ENCODE measurements around the gene SETD2.

Gene SETD2

DNA sequence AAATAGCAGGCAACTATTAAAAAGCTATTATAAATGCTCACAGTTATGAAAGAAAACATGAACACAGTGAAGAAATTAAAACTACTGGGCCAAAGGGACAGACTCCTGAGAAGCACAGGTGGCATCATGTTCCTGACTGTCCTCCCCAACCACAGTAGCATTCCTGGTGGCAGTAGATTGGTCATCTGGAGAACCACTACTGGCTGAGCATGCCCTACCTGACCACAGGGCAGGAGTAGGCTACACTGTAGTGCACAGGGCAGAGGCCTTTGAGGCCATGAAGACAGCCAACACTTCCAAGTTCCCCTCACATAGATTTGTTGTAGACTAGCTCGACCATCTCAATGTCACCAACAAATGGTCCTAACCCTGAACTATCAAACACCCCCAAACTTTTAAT is 135.2 kb downstream of the SETD2 start:
- TF ChIP-seq GATA3 (IDR thresholded peaks at IDR 0.05; ENCODE audit: low read depth, low read length), result no peak
- no peak for TF ChIP-seq GATA2 (IDR thresholded peaks at IDR 0.05; ENCODE audit: low read depth, low read length)

DNA sequence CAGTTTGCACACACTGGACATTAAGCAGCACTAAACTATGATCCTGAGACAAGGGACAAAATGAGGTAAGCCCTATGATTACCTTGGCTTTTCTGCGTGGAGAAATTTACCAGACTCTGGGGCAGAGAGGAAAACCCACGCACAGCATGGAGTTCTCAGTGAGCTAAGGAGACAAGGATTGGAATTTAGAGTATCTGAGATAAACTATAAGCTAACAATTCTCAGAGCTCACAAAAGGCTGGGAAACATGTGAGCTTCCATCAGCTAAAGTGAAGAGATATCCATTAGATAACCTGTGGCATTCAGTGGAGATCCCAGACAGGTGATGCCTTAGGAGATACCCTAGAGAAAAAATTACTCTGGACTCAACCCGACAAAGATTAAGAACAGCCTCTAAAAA is 135.8 kb downstream of the SETD2 start:
- TF ChIP-seq GATA3 (IDR thresholded peaks at IDR 0.05; ENCODE audit: low read depth, low read length), result no peak
- no peak for TF ChIP-seq GATA2 (IDR thresholded peaks at IDR 0.05; ENCODE audit: low read depth, low read length)

DNA sequence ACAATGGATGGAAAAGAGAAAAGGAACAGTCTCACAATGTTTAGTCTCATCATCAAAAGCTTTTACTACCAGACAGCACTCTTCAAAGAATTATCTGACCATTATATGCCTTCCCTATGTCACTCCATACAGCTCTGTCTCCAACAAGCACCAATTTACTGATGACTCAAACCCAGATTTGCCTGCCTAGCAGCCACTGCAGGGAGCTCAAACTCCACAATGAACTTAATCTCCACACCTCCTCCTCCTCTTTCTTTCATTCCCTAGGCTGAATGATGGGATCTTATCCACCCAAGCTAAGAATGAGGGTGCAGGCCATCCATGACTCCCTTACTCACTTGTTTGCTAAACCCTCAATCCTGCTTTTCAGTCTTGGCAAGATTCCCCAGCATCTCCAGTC is 139.0 kb downstream of the SETD2 start:
- no peak for TF ChIP-seq GATA3 (IDR thresholded peaks at IDR 0.05; ENCODE audit: low read depth, low read length)
- TF ChIP-seq GATA2 (IDR thresholded peaks at IDR 0.05; ENCODE audit: low read depth, low read length), result no peak

DNA sequence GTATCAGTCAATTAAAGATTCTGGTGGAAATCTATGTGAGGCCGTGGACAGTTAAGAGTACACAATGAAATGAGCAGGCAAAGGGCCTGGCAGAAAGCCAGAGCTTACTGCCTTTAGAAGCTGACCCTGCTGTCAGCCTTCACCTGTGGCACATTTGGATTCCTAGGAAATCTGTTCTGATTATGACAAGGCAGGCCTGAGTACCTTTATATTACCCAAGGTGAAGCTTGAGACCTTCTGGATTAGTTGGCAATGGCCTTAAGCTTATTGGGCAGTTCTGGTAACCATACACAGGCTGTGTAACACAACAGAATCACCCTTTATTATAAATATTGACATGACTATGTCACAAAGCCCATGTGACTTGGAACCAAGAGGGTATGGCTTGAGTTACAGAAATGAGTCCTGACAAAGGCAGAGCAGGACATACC is 141.3 kb downstream of the SETD2 start:
- TF ChIP-seq GATA2 (IDR thresholded peaks at IDR 0.05; ENCODE audit: low read depth, low read length) (no peak), GATA3 (IDR thresholded peaks at IDR 0.05; ENCODE audit: low read depth, low read length) (no peak)

DNA sequence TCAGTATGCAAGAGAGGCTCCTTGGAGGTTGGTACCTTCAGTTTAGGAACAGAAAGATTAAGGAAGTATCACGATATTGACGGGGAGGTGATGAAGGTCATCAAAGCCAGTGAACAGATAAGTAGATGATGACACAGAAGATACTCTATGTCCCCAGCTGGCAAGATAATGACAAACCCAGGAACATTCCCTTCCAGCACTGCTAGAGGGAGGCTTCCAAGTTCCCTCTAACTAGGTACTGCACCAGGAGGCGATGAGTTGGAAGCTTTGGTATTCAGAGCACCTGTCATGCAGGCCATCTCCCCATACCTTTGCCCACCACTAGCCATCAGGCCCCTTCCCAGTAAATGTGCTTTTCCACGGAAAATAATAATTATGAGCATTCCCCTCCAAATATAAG is 143.6 kb downstream of the SETD2 start:
- TF ChIP-seq GATA3 (IDR thresholded peaks at IDR 0.05; ENCODE audit: low read depth, low read length), result no peak
- TF ChIP-seq GATA2 (IDR thresholded peaks at IDR 0.05; ENCODE audit: low read depth, low read length), result no peak

GRCh38 chr3:47019201-47019600 is 144.7 kb downstream of the SETD2 start:
- TF ChIP-seq GATA2 (IDR thresholded peaks at IDR 0.05; ENCODE audit: low read depth, low read length), result no peak
- no peak for TF ChIP-seq GATA3 (IDR thresholded peaks at IDR 0.05; ENCODE audit: low read depth, low read length)

GRCh38 chr3:47018269-47018611 is 145.7 kb downstream of the SETD2 start:
- no peak for TF ChIP-seq GATA2 (IDR thresholded peaks at IDR 0.05; ENCODE audit: low read depth, low read length)
- no peak for TF ChIP-seq GATA3 (IDR thresholded peaks at IDR 0.05; ENCODE audit: low read depth, low read length)

DNA sequence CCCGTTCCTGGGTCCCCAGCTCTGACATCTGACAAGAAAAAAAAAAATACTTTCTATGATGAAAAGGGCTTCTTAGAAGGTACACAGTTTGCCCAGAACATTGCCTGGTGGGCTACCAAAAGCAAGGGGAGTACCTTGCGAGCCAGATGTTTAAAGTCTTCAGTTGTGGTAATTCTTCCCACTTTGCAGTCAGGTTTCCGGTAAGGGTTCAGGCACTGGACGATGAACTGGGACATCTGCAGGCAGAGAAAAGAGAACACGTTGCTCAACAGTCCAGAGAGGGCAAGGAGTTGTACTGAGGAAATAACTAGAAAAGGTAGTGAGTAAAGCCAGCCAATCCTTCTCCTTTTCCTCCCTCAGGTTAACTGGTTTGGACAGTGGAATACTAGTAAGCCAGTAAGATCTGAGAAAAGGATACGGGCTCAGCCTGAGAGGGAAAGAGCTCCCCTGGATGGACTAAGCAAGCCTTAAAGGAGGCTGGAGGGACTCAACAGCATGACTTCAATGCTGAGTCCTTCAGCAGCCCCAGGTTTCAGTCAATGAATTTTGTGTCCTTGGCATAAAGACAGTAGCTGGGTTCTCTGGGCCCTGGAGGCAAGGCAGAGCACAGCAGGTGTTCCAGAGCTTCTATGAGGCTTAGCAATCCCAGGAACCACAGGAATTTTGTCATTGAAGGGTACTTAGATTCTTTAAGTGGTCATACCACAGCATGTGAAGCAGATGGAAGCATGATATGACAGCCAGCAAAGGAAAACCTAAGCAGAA is 146.2 kb downstream of the SETD2 start:
- TF ChIP-seq GATA3 (IDR thresholded peaks at IDR 0.05; ENCODE audit: low read depth, low read length) (no peak), GATA2 (IDR thresholded peaks at IDR 0.05; ENCODE audit: low read depth, low read length) (no peak)

DNA sequence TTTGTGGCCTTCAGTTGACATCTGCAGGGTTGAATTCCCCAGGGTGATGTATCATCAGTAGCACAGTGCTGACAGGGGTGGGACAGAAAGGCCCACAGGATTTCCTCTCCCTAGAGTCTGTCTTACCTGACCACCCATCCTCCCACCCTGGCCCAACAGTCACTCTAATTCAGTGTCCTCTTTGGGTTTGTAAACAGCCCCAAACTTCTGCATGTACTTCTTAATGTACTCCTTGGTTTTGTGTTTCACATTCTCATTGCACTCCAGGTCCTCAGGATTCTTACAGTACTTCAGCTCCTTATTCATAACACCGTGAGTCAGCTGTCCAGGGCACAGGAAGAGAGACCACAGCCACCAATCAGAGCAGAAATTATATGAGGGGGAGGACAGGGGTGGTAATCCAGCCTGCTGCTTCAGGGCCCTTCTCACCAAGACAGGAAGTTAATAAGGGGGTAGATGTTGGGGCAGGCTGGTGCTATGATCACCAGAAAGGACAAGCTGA is 146.9 kb downstream of the SETD2 start:
- TF ChIP-seq GATA3 (IDR thresholded peaks at IDR 0.05; ENCODE audit: low read depth, low read length), result no peak
- no peak for TF ChIP-seq GATA2 (IDR thresholded peaks at IDR 0.05; ENCODE audit: low read depth, low read length)

- TF ChIP-seq GATA3 (IDR thresholded peaks at IDR 0.05; ENCODE audit: low read depth, low read length) (no peak), GATA2 (IDR thresholded peaks at IDR 0.05; ENCODE audit: low read depth, low read length) (no peak)
Measured at GRCh38 chr3:47016086-47016933, 147.6 kb downstream of the SETD2 start.

- TF ChIP-seq GATA3 (IDR thresholded peaks at IDR 0.05; ENCODE audit: low read depth, low read length), result no peak
- TF ChIP-seq GATA2 (IDR thresholded peaks at IDR 0.05; ENCODE audit: low read depth, low read length), result no peak
Measured at GRCh38 chr3:47015151-47015550, 148.8 kb downstream of the SETD2 start.

DNA sequence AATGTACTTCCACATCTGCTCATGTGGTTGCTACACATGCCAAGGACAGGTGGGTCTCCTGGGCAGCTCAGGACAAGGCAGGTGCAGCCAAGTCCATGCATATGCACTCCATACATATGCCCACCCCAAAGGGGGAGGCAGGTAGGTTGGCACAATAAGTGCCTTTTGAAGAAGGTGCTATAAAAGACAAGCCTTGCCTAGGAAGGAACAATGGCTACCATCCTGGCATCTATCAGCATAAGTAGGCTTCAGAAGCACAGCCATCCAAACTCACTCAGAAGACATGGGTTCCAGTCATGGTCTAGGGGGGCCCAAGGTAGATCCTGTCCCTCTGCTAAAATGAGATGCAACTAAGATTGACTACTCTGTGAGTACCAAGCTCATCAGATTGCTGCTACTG is 149.9 kb downstream of the SETD2 start:
- TF ChIP-seq GATA3 (IDR thresholded peaks at IDR 0.05; ENCODE audit: low read depth, low read length) (no peak), GATA2 (IDR thresholded peaks at IDR 0.05; ENCODE audit: low read depth, low read length) (no peak)

GRCh38 chr3:47013231-47013630 is 150.7 kb downstream of the SETD2 start:
- TF ChIP-seq GATA2 (IDR thresholded peaks at IDR 0.05; ENCODE audit: low read depth, low read length), result no peak
- no peak for TF ChIP-seq GATA3 (IDR thresholded peaks at IDR 0.05; ENCODE audit: low read depth, low read length)

GRCh38 chr3:47012342-47013230 is 151.3 kb downstream of the SETD2 start:
- TF ChIP-seq GATA2 (IDR thresholded peaks at IDR 0.05; ENCODE audit: low read depth, low read length) (no peak), GATA3 (IDR thresholded peaks at IDR 0.05; ENCODE audit: low read depth, low read length) (no peak)
